Measurements from ENCODE around the gene OLIG1. TPM values are rescaled to one million over a fixed set of nuclear protein-coding genes. Genes with fewer than 3 reads are reported as not detected.

Gene OLIG1
- total and polyA plus RNA-seq, 2 of the 8 experiments (the other 6 are each of a cell fraction or from before 2014, with no cell fraction given): 0.65 to 1.2 TPM

DNA sequence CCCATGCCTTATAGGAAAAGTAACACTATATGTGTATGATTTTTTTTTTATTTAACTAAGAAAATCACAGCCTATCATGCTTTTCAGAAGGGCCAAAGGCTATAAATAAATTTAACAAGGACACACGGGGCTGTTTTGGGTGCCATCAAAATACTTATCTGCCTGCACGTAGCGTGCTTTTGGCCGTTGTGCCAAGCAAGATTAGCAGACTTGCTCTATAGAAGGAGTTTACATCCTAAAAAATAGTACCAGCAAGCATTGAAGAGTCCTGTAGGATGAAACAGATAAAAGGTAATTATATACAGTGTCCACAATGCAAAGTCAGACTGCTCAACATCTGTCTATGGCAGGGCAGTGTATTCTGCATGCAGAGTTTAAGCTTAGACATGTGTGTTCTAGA is 3.7 kb downstream of the OLIG1 start:
- Histone ChIP-seq H4K91ac (replicated peaks; ENCODE audit: insufficient read length, low read length) (no peak overlapping the region), H2AFZ (ENCODE audit: low read length) (no peak overlapping the region), H3K27ac (ENCODE audit: low read depth, low read length) (no peak overlapping the region), H2BK15ac (ENCODE audit: low read length) (no peak overlapping the region), H2BK12ac (ENCODE audit: low read depth, low read length) (no peak overlapping the region), H2AK5ac (ENCODE audit: low read depth, low read length) (no peak overlapping the region), H3K9me3 (ENCODE audit: insufficient read depth in 2 of 2, low read depth in 1 of 2, low read length in 1 of 2) (0 out of 4 replicates have a peak, but pooled peaks cover 0 to 3% of the 10 kb centered on the region in 2 experiments), H4K20me1 (replicated peaks in 1 of 2; ENCODE audit: control insufficient read depth in 1 of 2, insufficient read depth in 2 of 2, low read length in 2 of 2) (peaks cover 0 to 6% of the 10 kb centered on the region in 2 experiments), H3K56ac (replicated peaks; ENCODE audit: insufficient read length, low read depth, low read length) (no peak overlapping the region), H2BK5ac (ENCODE audit: low read depth, low read length) (no peak overlapping the region), H3K9ac (replicated peaks in 1 of 4; ENCODE audit: extremely low read depth in 1 of 4, low read depth in 3 of 4, low read length in 3 of 4) (no peak overlapping the region), H3K79me2 (ENCODE audit: control insufficient read depth in 1 of 2, insufficient read depth in 2 of 2, low read length in 2 of 2) (no peaks in the 10 kb centered on the region), H3K4me2 (ENCODE audit: insufficient read depth in 1 of 2, low read depth in 2 of 2, low read length in 2 of 2) (no peak overlapping the region), H3K23me2 (ENCODE audit: low read depth, low read length) (peaks cover 13% of the 10 kb centered on the region; the same call in 1 of the 2 replicates), H3K4ac (replicated peaks; ENCODE audit: insufficient read length, low read depth, low read length) (no peak overlapping the region), H3K27me3 (replicated peaks in 1 of 4; ENCODE audit: control insufficient read depth in 3 of 4, extremely low read depth in 1 of 4, insufficient read depth in 3 of 4, low read length in 3 of 4) (peaks cover 47 to 80% (median 70%) of the 10 kb centered on the region in 4 experiments), H2BK120ac (replicated peaks; ENCODE audit: low read depth, low read length) (no peak overlapping the region), H3K36me3 (ENCODE audit: control insufficient read depth in 2 of 4, insufficient read depth in 4 of 4, low read length in 3 of 4) (no peaks in the 10 kb centered on the region; a peak in 1 of 8 replicates), H3K4me1 (replicated peaks in 1 of 4; ENCODE audit: control insufficient read depth in 3 of 4, insufficient read depth in 4 of 4, low read length in 3 of 4) (peaks cover 7 to 43% (median 24%) of the 10 kb centered on the region in 4 experiments), H4K5ac (ENCODE audit: insufficient read length, low read depth, low read length) (no peak overlapping the region), H3K79me1 (ENCODE audit: low read depth, low read length) (no peaks in the 10 kb centered on the region), H3K23ac (ENCODE audit: insufficient read length) (no peak overlapping the region), H3K14ac (ENCODE audit: insufficient read length) (no peak overlapping the region), H3K18ac (ENCODE audit: extremely low read depth, low read length) (no peak overlapping the region), H3K4me3 (ENCODE audit: extremely low read depth in 1 of 4, insufficient read depth in 2 of 4, low read depth in 3 of 4, low read length in 4 of 4) (no peak overlapping the region), H2BK20ac (ENCODE audit: low read length) (no peak overlapping the region), H4K8ac (ENCODE audit: extremely low read depth, insufficient read depth, low read length) (no peak overlapping the region)
- no peak for FAIRE-seq
- POLR2A ChIA-PET (ENCODE audit: partially characterized antibody): no interaction called here
- DNase-seq (ENCODE audit: low read depth in 1 of 2, low spot score in 2 of 2): no peak
- CTCF ChIA-PET (ENCODE audit: partially characterized antibody): interaction anchor here (0.6 to 1.5 kb wide), 6 partner anchors 47 to 124 kb away, joined by 3 to 4 read pairs (median 4); partner anchors contain the start of gene OLIG2
- WGBS, 2 experiments (ENCODE audit: extremely low coverage in 1 of 2, insufficient coverage in 1 of 2, insufficient read length in 1 of 2, insufficient replicate concordance in 2 of 2, low coverage in 1 of 2, low lambda C conversion rate in 2 of 2, missing lambda C conversion rate in 1 of 2): 73% methylated on average over 4 of the region's 4 CpGs; no CpG with 5 or more reads in 1 of the 2 experiments
- TF ChIP-seq ATF3 (IDR thresholded peaks at IDR 0.05; ENCODE audit: insufficient read depth, low read depth, low read length) (no peak), SUZ12 (IDR thresholded peaks at IDR 0.05; ENCODE audit: low read length) (0 out of 2 replicates have a peak, but pooled peaks have one; percentile 27), TEAD4 (IDR thresholded peaks at IDR 0.05; ENCODE audit: low read depth, low read length) (no peak)

All from H1 (cell line).